K562 (cell line): ENCODE results near the gene JMY. TPM values are rescaled to one million over a fixed set of nuclear protein-coding genes. Genes with fewer than 3 reads are reported as not detected.
A peak's percentile ranks its signal among the peaks of the same experiment; 100 is the strongest.

Experiments used
- ATAC-seq: fragments of 200-7000 bp; cut with Tn5 transposase; 3 replicates; pipeline ENCODE4 v1.9.1; 2020; ENCODE audit warnings: moderate library complexity
- BruUV-seq: library from RNA; stranded (reverse); fragments of 400-500 nt; replicated peaks from 2 replicates; lab custom pipeline; 2021; lab: Mats Ljungman, UMichigan
- CTCF ChIA-PET: fragments of 300-600 bp; formaldehyde crosslinking; extraction: SDS; loops from one replicate; lab custom pipeline; 2021; ENCODE audit warnings: low intra/inter-chr PET ratio; lab: Yijun Ruan, JAX
- POLR2A ChIA-PET: fragments of 300-600, 350-650 bp; sonication (Branson Sonifier 250); formaldehyde crosslinking; extraction: SDS; loops from one replicate; lab custom pipeline; 2021; ENCODE audit warnings: antibody characterized with exemption, inconsistent platforms; lab: Yijun Ruan, JAX
- DNase-seq, 4 experiments: peaks; one replicate each; pipeline versions ENCODE4 v3.0.0 to v3.0.0-alpha.2; 2011 to 2018; ENCODE audit warnings: low spot score in 3 of 4, mixed read lengths in 3 of 4; ENCODE audit errors: extremely low read depth in 1 of 4
- FAIRE-seq: peaks from 2 replicates; lab custom pipeline; 2011; peaks lifted over from hg19 to GRCh38; lab: Jason Lieb, UNC
- H2AFZ ChIP-seq: 2 replicates; pipeline ENCODE4 v1.6.0; 2011; ENCODE audit warnings: low read depth, low read length, control low read depth, inconsistent platforms
- H3K27ac ChIP-seq: fragments of 200-600 bp; 3 replicates; pipeline ENCODE4 v1.8.0; 2011; ENCODE audit warnings: low read depth, mild to moderate bottlenecking, control low read depth, inconsistent platforms, low read length, moderate library complexity, mixed read lengths; ENCODE audit errors: extremely low read depth
- H3K27me3 ChIP-seq, 2 experiments: fragments of 300-600 bp in 1 of 2; 2 replicates in 1 of 2; 3 replicates in 1 of 2; pipeline versions ENCODE4 v1.6.0 to v1.8.0; 2011; ENCODE audit warnings: inconsistent platforms in 2 of 2, low read length in 2 of 2, mild to moderate bottlenecking in 1 of 2, mixed read lengths in 1 of 2, moderate library complexity in 1 of 2; ENCODE audit not compliant: control insufficient read depth in 2 of 2, insufficient read depth in 2 of 2
- H3K36me3 ChIP-seq: fragments of 300-600 bp; 3 replicates; pipeline ENCODE4 v1.8.0; 2011; ENCODE audit warnings: mild to moderate bottlenecking, low read length, inconsistent platforms; ENCODE audit not compliant: control insufficient read depth, insufficient read depth
- H3K4me1 ChIP-seq, 2 experiments: fragments of 200-600 bp in 1 of 2; replicated peaks in 1 of 2; 2 replicates in 1 of 2; 3 replicates in 1 of 2; pipeline versions ENCODE4 v1.5.1 to v1.8.0; 2011; ENCODE audit warnings: inconsistent platforms in 2 of 2, low read length in 2 of 2, mild to moderate bottlenecking in 1 of 2, mixed read lengths in 1 of 2, moderate library complexity in 1 of 2; ENCODE audit not compliant: control insufficient read depth in 2 of 2, insufficient read depth in 2 of 2
- H3K4me2 ChIP-seq: 2 replicates; pipeline ENCODE4 v1.6.1; 2011; ENCODE audit warnings: low read length, control low read depth, inconsistent platforms, mixed read lengths; ENCODE audit not compliant: insufficient read depth
- H3K4me3 ChIP-seq: fragments of 200-600 bp; sonication (generic), shearing (Covaris generic); 2 replicates; pipeline ENCODE4 v1.5.1; 2016; ENCODE audit warnings: control low read depth, inconsistent platforms
- H3K79me2 ChIP-seq: fragments of 200-600 bp; 3 replicates; pipeline ENCODE4 v1.8.0; 2011; ENCODE audit warnings: low read length, inconsistent platforms; ENCODE audit not compliant: control insufficient read depth, insufficient read depth
- H3K9ac ChIP-seq, 2 experiments: 2 replicates each; pipeline versions ENCODE4 v1.6.0 to v1.6.1; 2011; ENCODE audit warnings: low read depth in 2 of 2, low read length in 2 of 2, control low read depth in 1 of 2, inconsistent platforms in 1 of 2, mild to moderate bottlenecking in 1 of 2, mixed read lengths in 1 of 2; ENCODE audit not compliant: insufficient read depth in 1 of 2
- H3K9me1 ChIP-seq: one replicate; pipeline ENCODE4 v1.6.0; 2011; ENCODE audit warnings: inconsistent platforms, mild to moderate bottlenecking, low read length, moderate library complexity; ENCODE audit not compliant: control insufficient read depth, insufficient read depth
- H3K9me3 ChIP-seq: replicated peaks from 2 replicates; pipeline ENCODE4 v1.5.1; 2011; ENCODE audit warnings: low read depth, low read length, inconsistent platforms; ENCODE audit not compliant: control insufficient read depth, insufficient read depth
- H4K20me1 ChIP-seq: replicated peaks from 2 replicates; pipeline ENCODE4 v1.6.1; 2011; ENCODE audit warnings: low read length, inconsistent platforms, mixed read lengths; ENCODE audit not compliant: control insufficient read depth, insufficient read depth
- ADNP ChIP-seq: fragments of 200-800 bp; sonication (Bioruptor generic); IDR thresholded peaks from 2 replicates; pipeline ENCODE4 v1.6.1; 2016; ENCODE audit warnings: missing genetic modification characterization, missing compliant biosample characterization
- BCOR ChIP-seq: fragments of 450-650 bp; IDR thresholded peaks from 2 replicates; pipeline ENCODE4 v1.6.1; 2016
- CHD1 ChIP-seq: fragments of 200-600 bp; sonication (generic); IDR thresholded peaks from one replicate; pipeline ENCODE4 v1.6.1; 2012; ENCODE audit warnings: mild to moderate bottlenecking, moderate library complexity, low read length, inconsistent platforms
- DPF2 ChIP-seq: fragments of 450-650 bp; IDR thresholded peaks from 2 replicates; pipeline ENCODE4 v1.6.1; 2016
- ESRRA ChIP-seq: fragments of 450-650 bp; IDR thresholded peaks from 2 replicates; pipeline ENCODE4 v1.6.1; 2014; ENCODE audit warnings: low read depth, mild to moderate bottlenecking, moderate library complexity, borderline replicate concordance
- GABPB2 ChIP-seq: fragments of 250-450 bp; sonication (Bioruptor Pico); conservative IDR thresholded peaks from 2 replicates; pipeline ENCODE4 v1.5.1; 2021; ENCODE audit warnings: mild to moderate bottlenecking
- PTRF ChIP-seq: fragments of 450-650 bp; IDR thresholded peaks from 2 replicates; pipeline ENCODE4 v1.6.1; 2016; ENCODE audit warnings: mild to moderate bottlenecking, missing genetic modification characterization, missing compliant biosample characterization
- PTTG1 ChIP-seq: fragments of 450-650 bp; IDR thresholded peaks from 2 replicates; pipeline ENCODE4 v1.6.1; 2016; ENCODE audit warnings: low read depth, mild to moderate bottlenecking, missing genetic modification characterization, missing compliant biosample characterization
- RAD51 ChIP-seq: fragments of 450-650 bp; IDR thresholded peaks from 2 replicates; pipeline ENCODE4 v1.7.1; 2016; ENCODE audit warnings: low read depth, mild to moderate bottlenecking, borderline replicate concordance
- RBFOX2 ChIP-seq: fragments of 200-400 bp; formaldehyde crosslinking; IDR thresholded peaks from 2 replicates; pipeline ENCODE4 v1.6.1; 2017; ENCODE audit warnings: low read depth, mild to moderate bottlenecking, low read length, moderate library complexity
- XRCC4 ChIP-seq: IDR thresholded peaks from one replicate; pipeline ENCODE4 v1.6.1; 2011; ENCODE audit not compliant: insufficient read depth, insufficient read length; ENCODE audit errors: extremely low read depth
- ZNF766 ChIP-seq: fragments of 200-800 bp; sonication (Bioruptor generic); conservative IDR thresholded peaks from 2 replicates; pipeline ENCODE4 v1.6.1; 2016; ENCODE audit warnings: missing genetic modification characterization, missing compliant biosample characterization
- whole genome bisulfite sequencing: fragments of 100-300 bp; shearing (Covaris generic); methylation state at CpG from one replicate; pipeline ENCODE4 v1.1.6; 2016; ENCODE audit warnings: low coverage, mixed read lengths; ENCODE audit not compliant: insufficient coverage; ENCODE audit errors: missing lambda C conversion rate; 5-methylcytosine and 5-hydroxymethylcytosine counted together
- in situ Hi-C: fragments of 300-500 bp; cut with MboI; formaldehyde crosslinking; loops from 4 replicates; pipeline ENCODE4 v1.15.0; 2018; ENCODE audit warnings: inconsistent platforms, mixed read lengths
- intact Hi-C: fragments of 100-400 bp; cut with micrococcal nuclease; formaldehyde crosslinking; loops from 2 replicates; pipeline ENCODE4 v1.14.2; 2022
- polyA plus RNA-seq, 8 experiments: library from polyadenylated mRNA; depleted of rRNA in 4 of 8; stranded (reverse) in 5 of 8; unstranded in 3 of 8; fragments of >200 nt; fragmentation: Nextera tagmentation in 2 of 8; fragmentation: Illumina TruSeq in 1 of 8; extraction: Ambion mirVana in 2 of 8; extraction: Trizol in 1 of 8; gene quantifications; 2 replicates each; pipeline versions ENCODE4 v1.2.1 to v1.2.3, GENCODE V29; 2011 to 2014; ENCODE audit warnings: inconsistent platforms in 1 of 8, missing spikeins in 1 of 8
- total RNA-seq, 7 experiments: library from RNA; depleted of rRNA in 6 of 7; stranded (reverse); fragments of >200 nt in 6 of 7; fragmentation: Illumina TruSeq in 2 of 7; extraction: Trizol in 2 of 7; gene quantifications; 2 replicates each; pipeline versions ENCODE4 v1.2.1 to v1.2.3, GENCODE V29; 2011 to 2021; ENCODE audit warnings: low replicate concordance in 1 of 7

JMY gene
- total and polyA plus RNA-seq, 9 of the 15 experiments (the other 6 are each of a cell fraction or from before 2014, with no cell fraction given) = 1.1 to 5.5 (median 3.7) TPM

DNA sequence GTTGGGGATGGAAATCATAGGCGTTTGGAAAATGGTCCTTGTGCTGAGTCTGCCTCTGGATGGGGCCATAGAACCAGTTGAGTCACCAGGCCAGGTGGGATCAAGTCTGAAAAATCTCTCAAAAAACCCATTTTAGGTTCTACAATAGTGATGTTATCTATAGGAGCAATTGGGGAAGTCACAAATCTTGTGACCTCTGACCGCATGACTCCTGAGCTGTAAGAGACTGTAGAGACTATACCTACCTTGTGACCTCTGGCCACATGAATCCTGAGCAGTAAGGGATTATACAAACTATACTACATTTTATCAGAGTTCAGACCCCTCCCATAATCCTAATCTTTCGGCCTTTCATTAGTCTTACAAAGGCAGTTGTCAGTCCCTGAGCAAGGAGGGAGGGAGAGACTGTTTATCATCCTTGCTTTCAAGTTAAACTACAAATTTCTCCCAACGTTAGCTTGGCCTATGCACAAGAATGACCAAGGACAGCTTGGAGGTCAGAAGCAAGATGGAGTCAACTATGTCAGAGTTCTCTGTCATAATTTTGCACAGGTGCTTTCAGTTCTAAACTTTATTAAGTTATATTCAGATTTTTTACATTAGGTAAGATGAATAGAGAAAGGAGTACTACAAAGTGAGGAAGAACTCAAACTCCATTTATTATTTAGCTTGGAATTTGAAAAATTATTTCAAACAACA is 11.5 kb upstream of the JMY start (continued):
- TF ChIP-seq CHD1 = no peak
- TF ChIP-seq PTRF = 0 out of 2 replicates have a peak, but pooled peaks have one; percentile 32
- peak; percentile 41; the same call in 1 of the 2 replicates for TF ChIP-seq ZNF766 (CRISPR knock-in tag)
- TF ChIP-seq XRCC4 = no peak
- peak; percentile 22; the same call in 1 of the 2 replicates for TF ChIP-seq ESRRA
- TF ChIP-seq RBFOX2 = no peak
- peak; percentile 59; the same call in 1 of the 2 replicates for TF ChIP-seq PTTG1 (tag)
- no peak for TF ChIP-seq ADNP (tag)

- no TSS peak for BruUV-seq
- CTCF ChIA-PET = no interaction called here
- Histone ChIP-seq H3K4me2 (no peak overlapping the region), H3K4me3 (no peak overlapping the region), H3K27ac (no peak overlapping the region), H3K36me3 (no peaks in the 10 kb centered on the region), H3K79me2 (no peaks in the 10 kb centered on the region), H3K9ac (no peak overlapping the region; a peak in 1 of 4 replicates), H4K20me1 (no peaks in the 10 kb centered on the region), H2AFZ (no peak overlapping the region), H3K9me1 (no peaks in the 10 kb centered on the region), H3K4me1 (no peaks in the 10 kb centered on the region), H3K27me3 (no peaks in the 10 kb centered on the region), H3K9me3 (no peaks in the 10 kb centered on the region)
- DNase-seq (no peak), ATAC-seq (no peak), FAIRE-seq (no peak)
- WGBS = 22% methylated on average over 2 of the region's 2 CpGs
- in situ Hi-C loops (no loop called here), intact Hi-C loops (no loop called here)
- no peak for TF ChIP-seq DPF2
- no peak for TF ChIP-seq RAD51
- no peak for TF ChIP-seq GABPB2 (CRISPR knock-in tag)
- no peak for TF ChIP-seq BCOR
- POLR2A ChIA-PET = interaction anchor here (0.7 to 1.4 kb wide), 2 partner anchors 9 to 35 kb away, joined by 3 to 4 read pairs; no protein-coding TSS in a partner anchor
Measured at GRCh38 chr5:79225026-79225425, 10.9 kb upstream of the JMY start.
